H1 (cell line): ENCODE measurements around the gene CIB2. TPM values are rescaled to one million over a fixed set of nuclear protein-coding genes. Genes with fewer than 3 reads are reported as not detected.

Experiments
- CTCF ChIA-PET: fragments of 300-600 bp; sonication (Branson Sonifier 250); formaldehyde crosslinking; loops from one replicate; lab custom pipeline; 2021; ENCODE audit not compliant: partially characterized antibody; lab: Charles Lee
- POLR2A ChIA-PET: fragments of 300-600 bp; sonication (Branson Sonifier 250); formaldehyde crosslinking; loops from one replicate; lab custom pipeline; 2021; ENCODE audit warnings: inconsistent platforms; ENCODE audit not compliant: partially characterized antibody; lab: Charles Lee
- DNase-seq, 2 experiments: peaks; one replicate each; pipeline versions ENCODE4 v3.0.0 to v3.0.0-alpha.2; 2010 to 2022; ENCODE audit warnings: low spot score in 2 of 2, low read depth in 1 of 2, mixed read lengths in 1 of 2
- FAIRE-seq: peaks from 2 replicates; lab custom pipeline; 2011; peaks lifted over from hg19 to GRCh38; lab: Jason Lieb, UNC
- H2AFZ ChIP-seq: 2 replicates; pipeline ENCODE4 v1.8.1; 2012; ENCODE audit warnings: low read length, inconsistent platforms
- H2AK5ac ChIP-seq: 2 replicates; pipeline ENCODE4 v1.6.1; 2013; ENCODE audit warnings: low read depth, low read length
- H2BK120ac ChIP-seq: replicated peaks from 2 replicates; pipeline ENCODE3; 2013; ENCODE audit warnings: low read depth, low read length, inconsistent platforms
- H2BK12ac ChIP-seq: 2 replicates; pipeline ENCODE4 v1.6.1; 2013; ENCODE audit warnings: low read depth, low read length
- H2BK15ac ChIP-seq: 2 replicates; pipeline ENCODE4 v1.6.1; 2013; ENCODE audit warnings: low read length
- H2BK20ac ChIP-seq: 2 replicates; pipeline ENCODE4 v1.6.1; 2013; ENCODE audit warnings: low read length
- H2BK5ac ChIP-seq: 2 replicates; pipeline ENCODE4 v1.6.1; 2013; ENCODE audit warnings: low read depth, low read length
- H3K14ac ChIP-seq: 2 replicates; pipeline ENCODE4 v1.6.1; 2013; ENCODE audit warnings: inconsistent platforms; ENCODE audit not compliant: insufficient read length
- H3K18ac ChIP-seq: 2 replicates; pipeline ENCODE4 v1.6.1; 2013; ENCODE audit warnings: low read length; ENCODE audit errors: extremely low read depth
- H3K23ac ChIP-seq: 2 replicates; pipeline ENCODE4 v1.6.1; 2013; ENCODE audit warnings: inconsistent platforms; ENCODE audit not compliant: insufficient read length
- H3K23me2 ChIP-seq: 2 replicates; pipeline ENCODE4 v1.6.1; 2013; ENCODE audit warnings: low read depth, low read length
- H3K27ac ChIP-seq: 2 replicates; pipeline ENCODE4 v1.6.1; 2011; ENCODE audit warnings: low read depth, low read length, inconsistent platforms
- H3K27me3 ChIP-seq, 4 experiments: replicated peaks in 1 of 4; 1 replicate in 1 of 4; 2 replicates in 3 of 4; pipeline versions ENCODE4 v1.6.1 to v1.8.1; 2011 to 2013; ENCODE audit warnings: low read length in 3 of 4, mild to moderate bottlenecking in 3 of 4, inconsistent platforms in 2 of 4, mixed read lengths in 2 of 4, moderate library complexity in 1 of 4; ENCODE audit not compliant: control insufficient read depth in 3 of 4, insufficient read depth in 3 of 4; ENCODE audit errors: extremely low read depth in 1 of 4
- H3K36me3 ChIP-seq, 4 experiments: 2 replicates each; pipeline versions ENCODE4 v1.6.1 to v1.8.1; 2011 to 2013; ENCODE audit warnings: mild to moderate bottlenecking in 4 of 4, low read length in 3 of 4, moderate library complexity in 2 of 4, control low read depth in 1 of 4, inconsistent platforms in 1 of 4; ENCODE audit not compliant: insufficient read depth in 4 of 4, control insufficient read depth in 2 of 4
- H3K4ac ChIP-seq: replicated peaks from 2 replicates; pipeline ENCODE3; 2013; ENCODE audit warnings: low read length, low read depth, mixed read lengths, inconsistent platforms; ENCODE audit not compliant: insufficient read length
- H3K4me1 ChIP-seq, 4 experiments: replicated peaks in 1 of 4; 1 replicate in 1 of 4; 2 replicates in 3 of 4; pipeline versions ENCODE4 v1.6.1 to v1.8.1; 2011 to 2013; ENCODE audit warnings: low read length in 3 of 4, inconsistent platforms in 2 of 4, mixed read lengths in 1 of 4; ENCODE audit not compliant: insufficient read depth in 4 of 4, control insufficient read depth in 3 of 4
- H3K4me2 ChIP-seq, 2 experiments: 2 replicates each; pipeline versions ENCODE4 v1.6.1 to v1.8.1; 2011 to 2013; ENCODE audit warnings: low read depth in 2 of 2, low read length in 2 of 2, control low read depth in 1 of 2, inconsistent platforms in 1 of 2, mild to moderate bottlenecking in 1 of 2; ENCODE audit not compliant: insufficient read depth in 1 of 2
- H3K4me3 ChIP-seq, 4 experiments: fragments of 200-600, 300-600 bp in 1 of 4; sonication (generic), shearing (Covaris generic), sonication (Bioruptor Twin) in 1 of 4; 2 replicates each; pipeline versions ENCODE4 v1.5.1 to v1.8.1; 2011 to 2016; ENCODE audit warnings: low read length in 4 of 4, low read depth in 3 of 4, control low read depth in 2 of 4, inconsistent platforms in 2 of 4, mild to moderate bottlenecking in 2 of 4, mixed read lengths in 1 of 4, moderate library complexity in 1 of 4; ENCODE audit not compliant: insufficient read depth in 2 of 4; ENCODE audit errors: extremely low read depth in 1 of 4
- H3K56ac ChIP-seq: replicated peaks from 2 replicates; pipeline ENCODE3; 2013; ENCODE audit warnings: low read depth, mild to moderate bottlenecking, mixed read lengths, low read length, inconsistent platforms; ENCODE audit not compliant: insufficient read length
- H3K79me1 ChIP-seq: 2 replicates; pipeline ENCODE4 v1.6.1; 2013; ENCODE audit warnings: low read depth, low read length, control low read depth
- H3K79me2 ChIP-seq, 2 experiments: 2 replicates each; pipeline versions ENCODE4 v1.6.1 to v1.8.1; 2012 to 2013; ENCODE audit warnings: low read length in 2 of 2, mild to moderate bottlenecking in 2 of 2, inconsistent platforms in 1 of 2; ENCODE audit not compliant: insufficient read depth in 2 of 2, control insufficient read depth in 1 of 2
- H3K9ac ChIP-seq, 4 experiments: replicated peaks in 1 of 4; 1 replicate in 1 of 4; 2 replicates in 3 of 4; pipeline versions ENCODE4 v1.6.1 to v1.8.1; 2011 to 2013; ENCODE audit warnings: low read depth in 3 of 4, low read length in 3 of 4, control low read depth in 2 of 4, mild to moderate bottlenecking in 2 of 4, moderate library complexity in 2 of 4, inconsistent platforms in 1 of 4; ENCODE audit errors: extremely low read depth in 1 of 4
- H3K9me3 ChIP-seq, 2 experiments: 2 replicates each; pipeline versions ENCODE4 v1.6.1 to v1.8.1; 2012 to 2013; ENCODE audit warnings: mild to moderate bottlenecking in 2 of 2, moderate library complexity in 2 of 2, control low read depth in 1 of 2, inconsistent platforms in 1 of 2, low read depth in 1 of 2, low read length in 1 of 2, mixed read lengths in 1 of 2; ENCODE audit not compliant: insufficient read depth in 2 of 2
- H4K20me1 ChIP-seq, 2 experiments: replicated peaks in 1 of 2; 2 replicates each; pipeline versions ENCODE3 to v1.8.1; 2011 to 2013; ENCODE audit warnings: inconsistent platforms in 2 of 2, low read length in 2 of 2, mild to moderate bottlenecking in 1 of 2; ENCODE audit not compliant: insufficient read depth in 2 of 2, control insufficient read depth in 1 of 2
- H4K5ac ChIP-seq: 2 replicates; pipeline ENCODE4 v1.6.1; 2013; ENCODE audit warnings: low read length, low read depth, mixed read lengths, inconsistent platforms; ENCODE audit not compliant: insufficient read length
- H4K8ac ChIP-seq: 2 replicates; pipeline ENCODE4 v1.8.0; 2013; ENCODE audit warnings: mild to moderate bottlenecking, moderate library complexity, low read length, inconsistent platforms; ENCODE audit not compliant: insufficient read depth; ENCODE audit errors: extremely low read depth
- H4K91ac ChIP-seq: replicated peaks from 2 replicates; pipeline ENCODE3; 2013; ENCODE audit warnings: low read length, mixed read lengths, inconsistent platforms; ENCODE audit not compliant: insufficient read length
- CHD2 ChIP-seq: IDR thresholded peaks from 2 replicates; pipeline ENCODE4 v1.6.1; 2012; ENCODE audit warnings: low read length, improper control_type of control experiment
- CREB1 ChIP-seq: IDR thresholded peaks from 2 replicates; pipeline ENCODE4 v1.6.1; 2012; ENCODE audit warnings: inconsistent platforms
- KDM4A ChIP-seq: IDR thresholded peaks from one replicate; pipeline ENCODE4 v1.7.1; 2012; ENCODE audit warnings: low read depth, mild to moderate bottlenecking, moderate library complexity, low read length, inconsistent platforms; ENCODE audit not compliant: severe bottlenecking
- MAFK ChIP-seq: IDR thresholded peaks from 2 replicates; pipeline ENCODE4 v1.6.1; 2012; ENCODE audit warnings: low read depth, mild to moderate bottlenecking, improper control_type of control experiment, low read length
- NANOG ChIP-seq: IDR thresholded peaks from 2 replicates; pipeline ENCODE4 v1.6.1; 2011; ENCODE audit warnings: low read length, low read depth, mild to moderate bottlenecking, inconsistent platforms; ENCODE audit not compliant: insufficient read depth, poor library complexity, severe bottlenecking
- PHF8 ChIP-seq: fragments of 200-600 bp; sonication (generic); conservative IDR thresholded peaks from 2 replicates; pipeline ENCODE4 v1.7.1; 2012; ENCODE audit warnings: low read depth, mild to moderate bottlenecking, inconsistent platforms, low read length, moderate library complexity
- POLR2A ChIP-seq, 2 experiments: IDR thresholded peaks; 1 replicate in 1 of 2; 2 replicates in 1 of 2; pipeline ENCODE4 v1.6.1; 2011; ENCODE audit warnings: low read depth in 2 of 2, low read length in 2 of 2, mild to moderate bottlenecking in 2 of 2; ENCODE audit errors: control extremely low read depth in 1 of 2
- POU5F1 ChIP-seq: IDR thresholded peaks from 2 replicates; pipeline ENCODE4 v1.6.1; 2011; ENCODE audit warnings: low read depth, mild to moderate bottlenecking, low read length, moderate library complexity
- SIN3A ChIP-seq, 2 experiments: IDR thresholded peaks in 1 of 2; conservative IDR thresholded peaks in 1 of 2; 2 replicates each; pipeline ENCODE4 v1.6.1; 2011 to 2012; ENCODE audit warnings: low read length in 2 of 2, improper control_type of control experiment in 1 of 2, low read depth in 1 of 2, mild to moderate bottlenecking in 1 of 2
- SIRT6 ChIP-seq: IDR thresholded peaks from one replicate; pipeline ENCODE4 v1.7.1; 2012; ENCODE audit warnings: low read length, inconsistent platforms
- SP4 ChIP-seq: IDR thresholded peaks from 2 replicates; pipeline ENCODE4 v1.6.1; 2012; ENCODE audit warnings: low read length, inconsistent platforms
- TBP ChIP-seq: IDR thresholded peaks from 2 replicates; pipeline ENCODE4 v1.6.1; 2011; ENCODE audit warnings: low read depth, low read length, improper control_type of control experiment
- TEAD4 ChIP-seq: IDR thresholded peaks from 2 replicates; pipeline ENCODE4 v1.6.1; 2012; ENCODE audit warnings: low read depth, low read length, inconsistent platforms, mixed read lengths
- WGBS, 2 experiments: shearing (Covaris generic) in 1 of 2; methylation state at CpG; one replicate each; pipeline versions ENCODE4 v1.1.6 to v1.1.7; 2013 to 2015; ENCODE audit warnings: low lambda C conversion rate in 2 of 2, mixed read lengths in 2 of 2, inconsistent platforms in 1 of 2, low coverage in 1 of 2, missing lambda C conversion rate in 1 of 2; ENCODE audit not compliant: insufficient replicate concordance in 2 of 2, insufficient coverage in 1 of 2, insufficient read length in 1 of 2; ENCODE audit errors: extremely low coverage in 1 of 2, missing lambda C conversion rate in 1 of 2; 5-methylcytosine and 5-hydroxymethylcytosine counted together
- polyA plus RNA-seq, 7 experiments: library from polyadenylated mRNA; depleted of rRNA in 3 of 7; stranded (reverse) in 5 of 7; unstranded in 2 of 7; fragments of >200 nt in 5 of 7; fragments of 200-250 nt in 2 of 7; gene quantifications; 1 replicate in 5 of 7; 2 replicates in 1 of 7; 4 replicates in 1 of 7; pipeline versions ENCODE4 v1.2.1 to v1.2.3, GENCODE V29; 2011 to 2013; ENCODE audit warnings: missing spikeins in 2 of 7, mixed read lengths in 2 of 7
- total RNA-seq: library from RNA; stranded (reverse); fragmentation: NEBNext Ultra II Directional; extraction: Animal tissue kit (Norgen Biotek cat#: 25700); gene quantifications from 2 replicates; pipeline ENCODE4 v1.2.1, GENCODE V29; 2021

CIB2 gene
- total and polyA plus RNA-seq, 2 of the 8 experiments (the other 6 are each of a cell fraction or from before 2014, with no cell fraction given): 41.5 to 45.8 TPM

DNA sequence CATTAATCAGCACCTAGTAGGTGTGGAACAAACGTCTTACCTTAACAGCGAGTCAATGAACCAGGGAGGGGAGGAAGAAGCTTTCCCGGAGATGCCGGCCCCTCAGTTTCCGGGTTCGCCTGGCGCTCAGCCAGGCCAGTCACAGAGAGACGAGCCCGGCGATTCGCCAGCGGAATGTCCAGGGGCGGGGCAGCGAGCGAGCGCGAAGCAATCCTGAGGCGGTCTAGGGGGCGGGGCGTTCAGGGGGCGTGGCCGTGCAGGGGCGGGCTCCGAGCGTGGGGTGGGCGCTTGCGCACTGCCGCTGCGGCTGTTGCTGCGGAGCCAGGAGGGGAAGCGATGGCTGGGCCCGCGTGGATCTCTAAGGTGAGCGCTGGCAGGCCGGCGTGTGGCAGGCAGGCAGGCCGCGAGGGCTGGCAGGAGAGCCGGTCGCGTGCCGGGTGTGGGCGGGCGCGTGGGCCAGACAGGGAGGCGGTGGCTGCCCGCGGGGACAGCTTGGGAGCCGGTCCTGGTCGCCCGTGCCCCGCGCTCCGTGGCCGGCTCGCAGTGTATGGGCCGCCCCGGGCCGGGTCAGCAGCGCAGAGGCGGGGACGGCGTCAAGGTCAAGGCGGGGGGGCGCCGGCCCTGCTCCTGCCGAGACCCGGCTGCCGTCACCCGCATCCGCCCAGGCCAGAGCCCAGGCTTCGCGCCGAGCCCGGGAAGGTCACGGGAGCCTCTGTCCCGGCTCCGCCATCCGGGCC, 18.0 kb upstream of the CIB2 start, which contains the start of gene IDH3A:
IDH3A (plus strand) TSS at position 295 of the 737 bp plus-strand sequence; CDS start at position 337, 42 bp downstream.
- Histone ChIP-seq H3K4me2 (peak within 1 kb of the TSS; percentile 83 to 89), H3K56ac (no peak within 1 kb of the TSS), H2BK15ac (no peak within 1 kb of the TSS), H3K4me1 (peaks cover 0 to 4% (median 0%) of the 10 kb centered on the region in 4 experiments; a peak in 2 of 7 replicates), H2BK120ac (no peak within 1 kb of the TSS), H4K91ac (no peak within 1 kb of the TSS), H3K27me3 (no peaks in the 10 kb centered on the region; a peak in 1 of 7 replicates), H3K18ac (no peak within 1 kb of the TSS), H3K23me2 (peaks cover 10% of the 10 kb centered on the region), H3K23ac (no peak within 1 kb of the TSS), H3K9me3 (no peaks in the 10 kb centered on the region), H3K9ac (peak within 1 kb of the TSS; percentile 9 to 57 (median 21); a peak in 5 of 7 replicates), H3K27ac (no peak within 1 kb of the TSS), H4K20me1 (peaks cover 0 to 5% of the 10 kb centered on the region in 2 experiments), H2BK20ac (no peak within 1 kb of the TSS), H3K79me2 (no peaks in the 10 kb centered on the region), H3K36me3 (no peaks in the 10 kb centered on the region), H2BK12ac (no peak within 1 kb of the TSS), H2AFZ (peak within 1 kb of the TSS; percentile 43; the same call in 1 of the 2 replicates), H4K5ac (no peak within 1 kb of the TSS), H2AK5ac (no peak within 1 kb of the TSS), H3K79me1 (no peaks in the 10 kb centered on the region), H3K4me3 (peak within 1 kb of the TSS; percentile 47 to 79 (median 61)), H4K8ac (peak within 1 kb of the TSS; percentile 78; the same call in 1 of the 2 replicates), H3K14ac (no peak within 1 kb of the TSS), H2BK5ac (no peak within 1 kb of the TSS), H3K4ac (no peak within 1 kb of the TSS)
- DNase-seq: peak; percentile 84 to 100
- CTCF ChIA-PET: interaction anchor here (0.6 to 2.1 kb wide), 11 partner anchors 10 to 91 kb away, joined by 3 to 11 read pairs (median 4); no protein-coding TSS in a partner anchor
- POLR2A ChIA-PET: interaction anchor here (0.6 to 2.0 kb wide), 3 partner anchors 9 to 102 kb away, joined by 3 to 5 read pairs (median 3); no protein-coding TSS in a partner anchor
- 3% methylated on average over 47 of the region's 79 CpGs; no CpG with 5 or more reads in 1 of the 2 experiments for WGBS, 2 experiments
- FAIRE-seq: no peak
- TF ChIP-seq SIRT6 (no peak), POLR2A (IDR thresholded peaks at IDR 0.05; ENCODE audit: control extremely low read depth in 1 of 2, low read depth in 2 of 2, low read length in 2 of 2) (peak; percentile 17 to 76), SP4 (no peak), NANOG (no peak), KDM4A (peak; percentile 78), POU5F1 (no peak), TEAD4 (0 out of 2 replicates have a peak, but pooled peaks have one; percentile 11), PHF8 (peak; percentile 2; the same call in 1 of the 2 replicates), CHD2 (peak; percentile 33; the same call in 1 of the 2 replicates), SIN3A (conservative IDR thresholded peaks at IDR 0.05 in 1 of 2, IDR thresholded peaks at IDR 0.05 in 1 of 2; ENCODE audit: low read depth in 1 of 2, low read length in 2 of 2) (peak in 1 of 2 experiments; percentile 88; a peak in 2 of 4 replicates), TBP (peak; percentile 75), CREB1 (peak; percentile 48), MAFK (no peak)
